SW480 (cell line): ENCODE measurements around the gene ARL4D.

ENCODE experiments used
- DNase-seq: peaks from one replicate; pipeline ENCODE4 v3.0.0-alpha.2; 2016; ENCODE audit warnings: low spot score

The ARL4D gene

DNA sequence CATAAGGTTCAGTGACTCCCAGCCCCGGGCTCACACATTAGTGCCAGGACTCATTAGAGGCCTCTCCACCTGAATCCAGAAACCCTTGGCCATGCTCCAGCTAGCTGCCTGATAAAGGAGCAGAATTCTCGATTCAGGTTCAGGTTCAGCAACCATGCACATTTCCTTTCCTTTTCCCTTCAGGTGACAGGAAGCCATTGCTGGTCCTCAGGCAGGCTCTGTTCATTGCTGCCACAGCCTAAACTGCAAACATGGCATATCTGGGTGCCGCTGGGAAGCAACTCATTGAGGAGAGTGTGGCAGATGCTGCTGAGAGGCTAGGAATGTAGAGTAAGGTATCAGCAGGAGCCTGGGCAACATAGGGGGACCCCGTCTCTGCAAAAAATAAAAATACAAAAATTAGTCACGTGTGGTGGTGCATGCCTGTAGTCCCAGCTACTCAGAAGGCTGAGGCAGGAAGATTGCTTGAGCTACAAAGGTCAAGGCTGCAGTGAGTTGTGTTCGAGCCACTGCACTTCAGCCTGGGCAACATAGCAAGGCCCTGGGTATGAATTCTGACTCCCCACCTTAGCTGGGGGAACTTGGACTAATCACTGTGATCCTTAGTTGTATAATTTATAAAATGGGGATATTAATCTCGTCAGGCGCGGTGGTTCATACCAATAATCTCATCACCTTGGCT, 28.7 kb downstream of the ARL4D start:
- DNase-seq = no peak

- DNase-seq = no peak
Observed at GRCh38 chr17:43428524-43428923, 29.7 kb downstream of the ARL4D start.

DNA sequence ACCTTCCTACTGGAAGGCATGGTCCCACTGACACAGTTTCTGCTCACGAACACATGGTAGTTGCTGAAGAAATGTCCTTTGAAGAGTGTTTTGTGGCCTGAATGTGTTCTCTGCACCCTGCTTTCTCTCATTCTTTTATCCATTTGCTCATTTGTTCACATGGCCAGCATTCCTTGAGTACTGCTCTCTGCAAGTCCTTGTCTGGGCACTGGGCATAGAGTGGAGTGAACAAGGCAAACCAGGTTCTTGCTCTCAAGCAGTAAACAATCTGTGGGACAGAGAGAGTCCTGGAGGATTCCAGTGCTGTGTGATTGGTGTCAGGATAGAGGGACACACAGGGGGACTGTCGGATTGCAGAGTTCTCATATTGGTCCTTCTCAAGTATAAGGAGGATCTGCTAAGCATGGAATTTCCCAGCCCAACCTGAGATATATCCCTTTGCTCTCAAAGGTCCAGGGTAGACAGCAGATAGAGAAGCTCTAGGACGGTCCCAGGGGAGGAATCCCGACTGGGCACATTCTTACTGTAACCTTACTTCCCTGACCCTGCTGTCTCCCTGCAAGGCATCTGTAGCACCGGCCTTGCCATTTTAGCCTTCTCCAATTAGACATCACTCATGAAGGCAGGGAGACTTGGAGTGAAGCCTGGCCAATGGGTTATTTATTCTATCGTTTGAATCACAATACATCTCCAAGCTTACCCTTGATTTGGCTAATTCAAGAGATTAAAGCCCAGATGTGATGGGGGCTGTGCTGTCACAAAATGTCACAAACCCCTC, 32.3 kb downstream of the ARL4D start:
- DNase-seq = no peak

GRCh38 chr17:43431714-43432523, 33.1 kb downstream of the ARL4D start:
- DNase-seq = no peak

DNA sequence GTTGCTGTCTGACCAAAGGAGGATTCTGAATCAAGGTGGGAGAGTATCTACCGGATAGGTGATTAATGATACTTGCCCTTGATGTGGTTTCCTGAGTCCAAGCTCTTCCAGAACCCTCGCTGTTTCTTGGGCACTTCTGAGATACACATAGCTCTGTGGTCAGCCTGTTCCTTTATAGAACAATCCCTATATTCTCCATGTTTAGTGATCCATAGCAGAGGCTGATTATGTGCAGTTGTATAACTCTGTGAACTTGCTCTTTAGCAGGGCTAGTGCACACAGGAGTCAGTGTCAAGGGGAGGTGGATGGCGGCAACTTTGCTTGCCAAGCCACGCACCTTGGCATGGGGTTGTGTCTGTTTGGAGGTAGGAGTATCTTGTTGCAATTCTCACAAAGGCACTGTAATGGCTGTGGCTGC, 36.1 kb downstream of the ARL4D start:
- peak; percentile 97 for DNase-seq

- DNase-seq = no peak
Observed at GRCh38 chr17:43437756-43438155, 39.0 kb downstream of the ARL4D start.

GRCh38 chr17:43438626-43439025, 39.8 kb downstream of the ARL4D start:
- DNase-seq = no peak

GRCh38 chr17:43439041-43439440, 40.2 kb downstream of the ARL4D start:
- no peak for DNase-seq

DNA sequence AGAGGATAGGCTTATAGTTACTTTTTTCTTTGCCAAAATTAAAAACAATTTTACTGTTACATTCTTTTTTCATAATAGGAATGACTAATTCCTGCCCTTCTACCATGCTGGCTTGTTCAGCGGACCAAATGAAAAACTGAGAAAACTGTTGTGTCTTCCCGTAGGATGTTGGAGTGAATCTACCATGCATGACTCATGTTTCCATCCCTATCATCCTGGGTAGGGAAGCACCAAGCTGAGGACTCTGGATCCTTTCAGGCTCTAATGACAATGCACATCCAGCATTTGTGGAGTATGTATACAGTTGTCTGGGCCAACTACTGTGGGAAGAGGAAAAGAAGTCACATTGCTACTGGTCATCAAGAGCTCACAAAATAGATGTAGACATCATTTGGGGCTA, 43.9 kb downstream of the ARL4D start:
- DNase-seq = no peak

DNA sequence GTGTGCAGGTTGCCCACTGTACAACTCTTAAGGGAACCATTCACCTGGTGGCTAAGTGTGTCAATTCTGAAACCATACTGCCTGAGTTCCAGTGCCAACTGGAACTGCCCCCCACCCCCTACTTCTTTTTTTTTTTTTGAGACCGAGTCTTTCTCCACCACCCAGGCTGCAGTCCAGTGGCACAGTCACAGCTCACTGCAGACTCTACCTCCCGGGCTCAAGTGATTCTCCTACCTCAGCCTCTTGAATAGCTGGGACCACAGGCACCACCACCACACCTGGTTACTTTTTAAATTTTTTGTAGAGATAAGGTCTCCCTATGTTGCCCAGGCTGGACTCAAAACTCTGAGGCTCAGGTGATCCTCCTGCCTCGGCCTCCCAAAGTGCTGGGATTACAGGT, 44.6 kb downstream of the ARL4D start:
- no peak for DNase-seq

- DNase-seq = no peak
Observed at GRCh38 chr17:43444223-43445008, 45.6 kb downstream of the ARL4D start.

DNA sequence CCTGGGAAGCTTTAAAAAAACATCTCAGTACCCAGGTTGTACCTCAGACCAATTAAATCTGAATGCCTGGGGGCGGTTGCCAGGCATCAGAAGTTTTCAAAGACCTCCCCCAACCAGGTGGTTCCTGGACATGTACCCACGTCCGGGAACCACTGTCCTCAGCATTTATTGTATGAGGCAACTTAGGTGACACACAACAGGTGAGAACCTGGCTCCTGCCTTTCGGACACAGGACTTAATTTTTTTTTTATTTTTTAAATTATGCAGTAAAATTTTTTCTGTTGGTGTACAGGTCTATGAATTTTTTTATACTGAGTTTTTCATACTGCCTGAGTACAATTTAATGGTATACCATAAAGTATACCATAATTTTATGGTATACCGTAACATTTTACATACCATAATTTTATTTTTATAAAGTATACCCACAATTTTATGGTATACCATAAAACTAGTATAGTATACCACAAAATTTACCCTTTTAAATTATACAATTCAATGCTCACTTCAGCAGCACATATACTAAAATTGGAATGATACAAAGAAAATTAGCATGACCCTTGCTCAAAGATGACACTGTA, 46.3 kb downstream of the ARL4D start:
- no peak for DNase-seq

DNA sequence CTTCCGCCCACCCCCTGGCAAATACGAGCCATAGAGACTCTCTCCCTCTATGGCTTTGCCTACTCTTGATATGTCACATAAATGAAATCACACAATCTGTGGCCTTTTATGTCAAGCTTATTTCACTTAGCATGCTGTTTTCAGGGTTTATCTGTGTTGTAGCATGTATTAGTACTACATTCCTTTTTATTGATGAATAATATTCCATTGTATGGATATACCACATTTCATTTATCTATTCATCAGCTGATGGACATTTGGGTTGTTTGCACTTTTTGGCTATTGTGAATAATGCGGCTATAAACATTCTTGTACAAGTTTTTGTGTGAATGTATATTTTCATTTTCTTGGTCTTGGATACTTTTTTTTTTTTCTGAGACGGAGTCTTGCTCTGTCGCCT, 48.0 kb downstream of the ARL4D start:
- DNase-seq = no peak

GRCh38 chr17:43448720-43449469, 50.1 kb downstream of the ARL4D start:
- DNase-seq = no peak

- DNase-seq = no peak
Observed at GRCh38 chr17:43449470-43450248, 50.9 kb downstream of the ARL4D start.
